GM19324 (cell line): ENCODE results near the gene PSD2.

Source experiments
- ATAC-seq: cut with Tn5 transposase; IDR thresholded peaks from one replicate; pipeline ENCODE4 v1.9.1; 2021; ENCODE audit warnings: mild to moderate bottlenecking, moderate library complexity; ENCODE audit not compliant: unreplicated experiment, low FRiP score

Gene PSD2

GRCh38 chr5:139809331-139809810, 13.8 kb downstream of the PSD2 start:
- no peak for ATAC-seq

GRCh38 chr5:139810341-139811273, 15.0 kb downstream of the PSD2 start:
- ATAC-seq = no peak

- ATAC-seq = no peak
These were observed 15.6 kb downstream of the PSD2 start for GRCh38 chr5:139811274-139811607.

GRCh38 chr5:139812323-139812722, 16.7 kb downstream of the PSD2 start:
- ATAC-seq = no peak

GRCh38 chr5:139812836-139813805, 17.5 kb downstream of the PSD2 start:
- ATAC-seq = no peak

- no peak for ATAC-seq
These were observed 18.6 kb downstream of the PSD2 start for GRCh38 chr5:139814191-139814601.

GRCh38 chr5:139814704-139815280, 19.2 kb downstream of the PSD2 start:
- ATAC-seq = no peak

- no peak for ATAC-seq
These were observed 21.0 kb downstream of the PSD2 start for GRCh38 chr5:139816566-139816965.

- no peak for ATAC-seq
These were observed 21.8 kb downstream of the PSD2 start for GRCh38 chr5:139817362-139817761.

GRCh38 chr5:139817970-139818369, 22.4 kb downstream of the PSD2 start:
- no peak for ATAC-seq

GRCh38 chr5:139820130-139820529, 24.5 kb downstream of the PSD2 start:
- ATAC-seq = no peak

GRCh38 chr5:139820606-139821005, 25.0 kb downstream of the PSD2 start:
- ATAC-seq = no peak

- ATAC-seq = no peak
These were observed 26.4 kb downstream of the PSD2 start for GRCh38 chr5:139821806-139822552.

GRCh38 chr5:139822553-139823425, 27.2 kb downstream of the PSD2 start:
- no peak for ATAC-seq

GRCh38 chr5:139823757-139824355, 28.2 kb downstream of the PSD2 start:
- no peak for ATAC-seq

- ATAC-seq = no peak
These were observed 30.1 kb downstream of the PSD2 start for GRCh38 chr5:139825690-139826089.

- ATAC-seq = no peak
These were observed 32.7 kb downstream of the PSD2 start for GRCh38 chr5:139828207-139828895.

GRCh38 chr5:139829471-139829870, 33.9 kb downstream of the PSD2 start:
- no peak for ATAC-seq
